NCI-H1092 (cell line): ENCODE measurements around the gene RPS2.

Experiments used
- DNase-seq: peaks from one replicate; lab custom pipeline; 2025; lab: John Stamatoyannopoulos, UW

RPS2 gene

DNA sequence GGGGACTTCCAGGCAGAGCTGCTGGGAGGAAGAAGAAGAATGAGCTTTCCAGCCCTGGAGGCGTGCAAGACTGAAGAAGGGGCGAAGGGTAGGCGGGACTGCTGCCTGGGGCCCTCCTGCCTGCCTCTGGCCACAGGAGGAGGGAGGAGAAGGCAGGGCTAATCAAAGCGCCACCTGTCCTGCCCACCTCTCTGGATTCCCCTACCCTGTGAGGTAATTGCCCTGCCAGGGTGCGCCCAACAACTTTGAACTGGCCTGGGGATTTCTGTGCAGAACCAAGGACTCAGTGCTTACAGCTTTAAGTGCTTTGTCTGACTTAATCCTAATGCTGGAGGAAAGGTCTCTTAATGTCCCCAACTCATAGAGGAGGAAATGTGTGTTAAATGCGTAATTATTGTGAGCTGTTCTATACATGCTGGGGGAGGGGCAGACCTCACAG lies 16.8 kb upstream of the RPS2 start, which contains the start of gene NOXO1:
Gene NOXO1, minus strand, starts transcription at position 72 of the 439 bp plus-strand sequence. CDS start 290 bp downstream, outside the sequence.
- no peak for DNase-seq

DNA sequence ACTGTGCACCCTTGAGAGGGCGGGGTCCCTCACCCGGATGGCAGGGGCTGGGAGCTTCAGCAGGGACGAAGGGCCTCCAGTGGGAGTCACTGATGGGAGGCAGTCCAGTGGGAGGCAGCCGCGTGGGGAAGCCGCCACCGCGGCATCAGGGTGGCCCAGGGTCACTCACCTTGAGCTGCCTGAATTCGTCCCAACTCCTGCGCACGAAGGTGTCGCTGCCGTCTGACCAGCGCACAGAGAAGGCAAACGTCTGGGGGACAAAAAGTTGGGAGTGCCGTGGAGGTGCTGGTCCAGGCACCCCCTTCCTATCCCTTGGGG lies 16.1 kb upstream of the RPS2 start:
- DNase-seq: no peak

DNA sequence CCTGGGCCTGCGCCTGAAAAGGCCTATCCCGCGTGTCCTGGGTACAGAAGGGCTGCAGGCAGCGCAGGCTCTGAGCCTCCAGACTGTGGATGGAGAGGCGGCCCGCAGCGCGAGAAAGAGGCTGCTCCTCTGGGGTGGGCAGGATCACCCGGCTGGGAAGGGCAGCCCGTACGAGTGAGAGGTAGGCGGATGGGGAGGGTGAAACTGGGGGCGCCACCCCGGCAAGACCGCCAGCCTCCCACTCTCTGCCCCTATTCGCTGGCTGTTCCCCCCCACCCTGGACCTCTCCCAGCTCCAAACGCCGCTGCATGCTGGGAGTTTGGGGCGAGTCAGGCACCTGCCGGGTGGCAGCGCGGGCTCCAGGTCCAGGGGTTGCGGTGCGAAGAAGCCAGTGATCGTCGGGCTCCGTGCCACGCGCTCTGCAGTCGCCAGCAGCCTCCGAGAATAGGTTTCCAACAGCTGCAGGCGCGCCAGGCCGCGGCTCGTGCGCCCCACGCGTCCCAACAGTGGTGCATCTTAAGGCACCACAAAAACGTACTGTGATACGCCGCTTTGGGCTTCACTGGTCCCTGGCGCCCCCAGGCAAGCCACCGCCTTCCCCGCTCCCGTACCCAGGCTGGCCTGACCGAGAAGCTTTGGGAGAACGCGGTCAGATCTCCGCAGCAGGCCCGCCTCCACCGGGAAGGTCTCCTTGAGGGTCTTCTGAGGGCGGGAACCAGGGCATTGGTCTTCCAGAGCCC lies 15.6 kb upstream of the RPS2 start:
- no peak for DNase-seq

DNA sequence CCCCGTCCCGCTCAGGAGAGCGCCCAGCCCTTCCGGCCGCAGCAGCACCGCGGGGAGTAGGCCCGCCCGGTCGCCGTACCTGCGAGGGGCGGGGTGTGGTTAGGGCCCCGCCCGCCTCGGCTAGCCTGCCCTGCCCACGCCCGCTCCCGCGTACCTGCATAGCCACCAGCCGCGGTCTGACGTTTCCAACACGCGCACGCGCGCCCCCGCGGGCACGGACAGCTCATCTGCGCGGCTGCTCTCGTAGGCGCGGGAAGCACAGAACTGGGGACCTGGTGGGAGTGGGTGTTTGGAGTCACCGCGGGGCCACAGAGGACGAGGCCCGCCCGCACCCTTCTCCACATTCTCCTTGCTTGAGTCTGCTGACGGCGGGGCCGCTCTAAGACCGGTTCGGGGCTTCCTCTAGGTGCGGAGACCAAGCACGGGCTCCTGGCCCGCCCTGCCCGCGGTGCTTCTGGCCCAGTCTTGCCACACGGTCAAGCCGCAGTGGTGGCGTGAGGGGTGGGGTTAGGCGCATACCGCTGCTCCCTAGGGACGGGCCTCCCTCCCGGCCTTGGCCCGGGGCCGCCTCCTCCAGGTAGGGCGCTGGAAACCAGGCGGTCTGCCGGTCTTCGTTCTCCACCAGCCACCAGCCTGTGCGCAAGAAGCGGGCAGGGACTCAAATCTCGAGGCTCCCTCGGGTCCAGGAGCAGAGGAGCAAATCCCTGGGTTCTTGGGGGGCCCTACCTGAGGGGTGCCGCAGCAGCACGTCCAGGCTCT lies 14.8 kb upstream of the RPS2 start:
- DNase-seq: no peak

DNA sequence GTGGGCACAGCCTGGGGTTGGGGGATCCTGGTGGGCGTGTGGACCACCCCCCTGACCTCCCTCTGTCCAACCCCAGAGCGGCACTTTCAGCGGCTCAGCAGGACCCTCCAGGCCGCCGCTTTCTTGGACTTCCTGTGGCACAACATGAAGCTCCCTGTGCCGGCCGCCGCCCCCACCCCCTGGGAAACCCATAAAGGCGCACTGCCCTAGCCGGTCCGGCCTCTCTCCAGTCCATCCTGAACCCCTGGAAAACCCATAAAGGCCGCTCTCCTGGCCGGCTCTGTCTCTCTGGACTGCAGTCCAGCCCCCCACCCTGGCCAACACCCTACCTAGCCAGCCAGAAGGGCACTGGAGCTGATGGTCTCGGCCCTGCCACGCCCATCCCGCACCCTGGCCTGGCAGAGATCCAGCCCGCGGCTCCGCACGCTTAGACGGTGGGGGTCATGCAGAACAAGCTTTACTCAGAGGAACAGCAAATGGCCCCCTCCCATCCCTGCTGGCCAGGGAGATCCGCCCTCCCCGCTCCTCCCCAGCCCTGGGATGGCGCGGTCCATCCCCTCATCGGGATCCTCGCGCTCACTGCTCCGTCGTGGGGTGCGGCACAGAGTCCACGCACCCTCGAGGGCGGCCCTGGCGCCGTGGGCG lies 14.0 kb upstream of the RPS2 start:
- no peak for DNase-seq

DNA sequence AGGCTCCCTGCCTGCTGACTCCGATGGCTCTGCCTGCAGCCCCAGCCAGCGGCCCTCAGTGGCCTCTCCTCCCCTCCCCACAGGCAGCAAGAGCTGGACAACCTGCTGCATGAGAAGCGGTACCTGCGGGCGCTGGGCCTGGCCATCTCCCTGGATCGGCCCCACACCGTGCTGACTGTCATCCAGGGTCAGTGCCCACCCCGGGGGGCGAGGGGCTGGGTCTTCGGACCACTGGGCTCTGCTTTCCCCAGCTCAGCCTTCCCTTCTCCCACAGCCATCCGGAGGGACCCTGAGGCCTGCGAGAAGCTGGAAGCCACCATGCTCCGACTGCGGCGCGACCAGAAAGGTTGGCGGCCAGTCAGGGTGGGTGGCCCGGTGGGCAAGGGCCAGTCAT lies 13.2 kb upstream of the RPS2 start:
- DNase-seq: no peak

DNA sequence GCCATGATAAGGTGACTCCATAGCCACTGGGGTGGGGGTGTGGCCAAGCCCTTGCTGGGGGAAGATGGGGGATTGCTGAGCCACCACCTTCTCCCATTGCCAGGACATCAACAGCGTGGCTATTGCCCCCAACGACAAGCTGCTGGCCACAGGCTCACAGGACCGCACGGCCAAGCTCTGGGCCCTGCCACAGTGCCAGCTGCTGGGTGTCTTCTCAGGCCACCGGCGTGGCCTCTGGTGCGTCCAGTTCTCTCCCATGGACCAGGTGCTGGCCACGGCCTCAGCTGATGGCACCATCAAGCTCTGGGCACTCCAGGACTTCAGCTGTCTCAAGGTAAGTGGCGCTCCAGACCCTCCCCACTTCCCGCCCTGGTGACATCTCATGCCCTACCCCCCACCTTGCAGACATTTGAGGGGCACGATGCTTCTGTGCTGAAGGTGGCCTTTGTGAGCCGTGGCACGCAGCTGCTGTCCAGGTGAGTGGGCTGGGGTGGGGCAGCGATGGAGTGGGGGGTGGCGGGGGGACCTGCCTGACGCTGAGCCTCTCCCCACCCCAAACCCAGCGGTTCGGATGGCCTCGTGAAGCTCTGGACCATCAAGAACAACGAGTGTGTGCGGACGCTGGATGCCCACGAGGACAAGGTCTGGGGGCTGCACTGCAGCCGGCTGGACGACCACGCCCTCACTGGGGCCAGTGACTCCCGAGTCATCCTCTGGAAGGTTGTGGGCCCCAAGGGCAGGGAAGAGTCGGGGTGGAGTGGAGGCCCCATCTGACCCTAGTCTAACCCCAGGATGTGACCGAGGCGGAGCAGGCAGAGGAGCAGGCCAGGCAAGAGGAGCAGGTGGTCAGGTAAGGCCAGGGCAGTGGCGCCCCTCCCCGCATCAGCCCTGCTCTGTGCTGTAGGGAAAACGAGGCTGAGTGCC lies 12.6 kb upstream of the RPS2 start:
- DNase-seq: no peak

DNA sequence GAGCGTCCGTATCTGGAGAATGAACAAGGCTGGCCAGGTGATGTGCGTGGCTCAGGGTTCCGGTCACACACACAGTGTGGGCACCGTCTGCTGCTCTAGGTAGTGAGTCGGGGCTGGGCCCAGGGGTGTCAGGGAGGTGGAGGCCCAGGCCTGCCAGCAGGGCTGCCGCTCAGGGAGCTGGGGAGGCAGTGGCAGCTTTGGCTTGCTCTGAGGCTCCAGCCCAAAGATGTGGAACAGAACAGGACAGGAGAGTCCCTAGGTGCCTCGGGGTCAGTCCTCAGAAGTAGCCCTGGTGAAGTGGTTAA lies 11.5 kb upstream of the RPS2 start:
- DNase-seq: no peak

DNA sequence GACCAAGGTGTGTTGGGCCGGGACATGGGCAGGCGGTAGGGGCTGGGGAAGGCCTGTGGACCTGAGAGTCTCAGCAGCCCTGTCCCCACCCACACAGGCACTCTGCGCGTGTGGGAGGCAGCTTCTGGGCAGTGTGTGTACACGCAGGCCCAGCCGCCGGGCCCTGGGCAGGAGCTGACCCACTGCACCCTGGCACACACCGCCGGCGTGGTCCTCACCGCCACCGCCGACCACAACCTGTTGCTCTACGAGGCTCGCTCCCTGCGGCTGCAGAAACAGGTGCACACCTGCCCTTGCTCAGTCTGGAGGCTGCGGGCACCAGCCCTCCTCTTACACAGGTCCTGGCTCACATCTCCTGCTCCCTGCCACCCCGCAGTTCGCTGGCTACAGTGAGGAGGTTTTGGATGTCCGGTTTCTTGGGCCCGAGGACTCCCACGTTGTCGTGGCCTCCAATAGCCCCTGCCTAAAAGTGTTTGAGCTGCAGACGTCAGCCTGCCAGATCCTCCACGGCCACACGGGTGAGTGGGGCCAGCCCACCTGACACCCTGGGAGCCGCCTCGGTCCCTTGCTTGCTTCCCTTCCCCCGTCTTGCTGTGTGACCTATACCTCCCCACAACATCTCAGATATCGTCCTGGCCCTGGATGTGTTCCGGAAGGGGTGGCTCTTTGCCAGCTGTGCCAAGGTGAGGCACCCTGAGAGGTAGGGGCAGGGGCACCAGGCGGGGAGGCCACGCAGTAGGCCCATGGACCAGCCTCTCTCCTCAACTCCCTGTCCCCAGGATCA lies 11.0 kb upstream of the RPS2 start:
- no peak for DNase-seq

DNA sequence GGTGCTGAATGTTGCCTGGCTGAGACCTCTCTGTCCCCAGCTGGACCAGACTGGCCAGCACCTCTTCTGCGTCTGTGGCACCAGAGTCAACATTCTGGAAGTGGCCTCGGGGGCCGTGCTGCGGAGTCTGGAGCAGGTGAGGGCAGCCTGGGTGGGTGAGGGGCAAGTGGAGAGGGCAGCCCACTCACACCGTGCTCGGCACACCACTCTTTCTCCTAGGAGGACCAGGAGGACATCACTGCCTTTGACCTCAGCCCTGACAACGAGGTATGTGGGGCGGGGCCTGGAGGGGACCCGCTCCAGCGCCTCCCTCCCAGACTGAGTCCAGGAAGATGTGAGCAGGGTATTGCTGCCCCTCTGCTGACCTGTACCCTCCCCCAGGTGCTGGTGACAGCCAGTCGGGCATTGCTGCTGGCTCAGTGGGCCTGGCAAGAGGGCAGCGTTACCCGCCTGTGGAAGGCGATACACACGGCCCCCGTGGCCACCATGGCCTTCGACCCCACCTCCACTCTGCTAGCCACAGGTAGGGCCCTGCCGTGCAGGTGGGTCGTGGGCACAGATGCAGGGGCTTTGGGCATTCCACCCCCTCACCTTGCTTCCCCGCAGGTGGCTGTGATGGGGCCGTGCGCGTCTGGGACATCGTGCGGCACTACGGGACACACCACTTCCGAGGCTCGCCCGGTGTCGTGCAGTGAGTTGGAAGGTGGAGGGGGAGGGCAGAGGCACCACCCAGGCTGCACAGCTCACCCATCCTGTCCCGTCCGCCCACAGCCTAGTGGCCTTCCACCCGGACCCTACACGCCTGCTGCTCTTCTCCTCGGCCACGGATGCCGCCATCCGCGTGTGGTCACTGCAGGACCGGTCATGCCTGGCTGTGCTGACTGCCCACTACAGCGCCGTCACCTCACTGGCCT lies 9.8 kb upstream of the RPS2 start:
- no peak for DNase-seq

DNA sequence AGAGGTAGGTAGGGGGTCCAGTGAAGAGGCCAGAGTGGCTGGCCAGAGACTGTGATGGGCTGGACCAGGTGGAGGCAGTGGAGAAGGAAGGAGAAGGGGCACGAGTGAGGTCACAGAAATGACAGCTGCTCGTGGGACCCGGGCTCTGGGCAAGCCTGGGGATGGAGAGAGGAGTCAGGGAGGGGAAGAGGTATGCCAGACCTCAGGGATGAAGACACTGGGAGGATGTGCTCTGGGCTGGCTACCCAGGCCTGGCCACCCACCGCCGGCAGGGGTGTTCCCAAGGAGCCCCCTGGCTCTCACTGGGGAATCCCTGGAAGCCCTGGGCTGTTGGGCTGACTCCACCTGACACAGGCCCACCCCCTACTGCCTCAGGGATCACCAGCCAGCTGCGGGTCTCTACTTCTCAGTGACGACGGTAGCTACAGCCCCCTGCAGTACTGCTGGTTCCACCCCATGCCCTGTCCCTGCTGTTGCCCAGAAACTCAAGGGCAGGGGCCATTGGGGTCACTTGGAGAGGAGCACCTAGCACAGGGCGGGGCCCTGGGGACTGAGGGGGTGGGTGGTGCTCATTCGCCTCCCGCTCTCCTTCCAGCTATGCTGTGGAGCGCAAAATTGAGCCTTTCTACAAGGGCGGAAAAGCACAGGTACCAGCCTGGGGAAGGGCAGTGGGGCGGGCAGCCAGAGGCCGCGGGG lies 9.0 kb upstream of the RPS2 start:
- no peak for DNase-seq

DNA sequence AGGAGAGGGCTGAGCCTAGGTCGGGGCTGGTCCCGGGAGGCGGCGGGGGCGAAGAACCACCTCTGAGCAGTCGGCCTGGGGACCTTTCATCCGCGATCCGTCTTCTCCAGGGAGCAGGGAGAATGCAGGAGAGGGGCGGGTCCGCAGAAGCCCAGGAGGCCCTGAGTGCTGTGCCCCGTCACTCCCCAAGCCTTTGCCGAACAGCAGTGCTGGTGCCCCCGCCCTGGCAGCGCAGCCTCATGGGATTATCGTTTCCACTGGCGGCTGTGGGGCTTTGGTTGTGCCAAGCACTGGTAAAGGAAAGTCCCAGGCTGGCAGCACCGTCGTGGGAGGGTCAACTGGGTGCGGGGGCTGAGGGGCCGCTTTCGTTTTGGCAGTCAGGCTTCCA lies 7.9 kb upstream of the RPS2 start:
- no peak for DNase-seq

DNA sequence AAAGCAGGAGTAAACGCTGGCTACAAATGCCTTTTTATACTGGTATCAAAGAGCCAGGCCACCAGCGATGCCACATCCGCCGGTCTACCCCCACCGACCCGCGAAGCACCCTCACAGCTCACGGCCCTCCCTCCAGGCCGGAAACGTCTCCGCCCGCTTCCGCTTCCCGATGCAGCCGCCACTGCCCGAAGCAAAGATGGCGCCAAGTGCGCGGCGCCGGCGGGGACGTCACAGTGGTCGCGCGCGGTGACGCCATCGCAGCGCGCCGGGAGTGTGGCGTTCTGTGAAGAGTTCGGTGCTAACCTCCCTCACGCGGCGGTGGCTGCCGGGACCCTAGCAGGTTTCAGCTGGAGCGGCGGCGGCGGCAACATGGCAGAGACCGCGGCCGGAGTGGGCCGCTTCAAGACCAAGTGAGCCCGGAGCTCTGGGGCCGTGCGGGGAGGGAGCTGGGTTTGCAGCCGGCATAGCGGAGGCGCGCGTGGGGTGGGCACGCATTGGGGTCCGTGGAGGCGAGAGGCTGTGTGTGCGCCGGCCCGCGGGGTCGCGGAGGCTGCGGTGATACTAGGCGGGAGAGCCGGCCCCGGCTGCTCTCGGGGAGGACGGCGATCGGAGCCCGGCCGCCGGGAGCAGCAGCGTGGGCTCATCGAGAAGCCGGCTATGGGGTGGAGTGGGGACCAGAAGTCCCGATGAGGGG lies 7.3 kb upstream of the RPS2 start, which contains the start of gene TBL3:
Gene TBL3, plus strand, starts transcription at position 258 of the 694 bp plus-strand sequence. Its CDS starts 112 bp downstream, at position 370.
- peak; percentile 87 for DNase-seq

DNA sequence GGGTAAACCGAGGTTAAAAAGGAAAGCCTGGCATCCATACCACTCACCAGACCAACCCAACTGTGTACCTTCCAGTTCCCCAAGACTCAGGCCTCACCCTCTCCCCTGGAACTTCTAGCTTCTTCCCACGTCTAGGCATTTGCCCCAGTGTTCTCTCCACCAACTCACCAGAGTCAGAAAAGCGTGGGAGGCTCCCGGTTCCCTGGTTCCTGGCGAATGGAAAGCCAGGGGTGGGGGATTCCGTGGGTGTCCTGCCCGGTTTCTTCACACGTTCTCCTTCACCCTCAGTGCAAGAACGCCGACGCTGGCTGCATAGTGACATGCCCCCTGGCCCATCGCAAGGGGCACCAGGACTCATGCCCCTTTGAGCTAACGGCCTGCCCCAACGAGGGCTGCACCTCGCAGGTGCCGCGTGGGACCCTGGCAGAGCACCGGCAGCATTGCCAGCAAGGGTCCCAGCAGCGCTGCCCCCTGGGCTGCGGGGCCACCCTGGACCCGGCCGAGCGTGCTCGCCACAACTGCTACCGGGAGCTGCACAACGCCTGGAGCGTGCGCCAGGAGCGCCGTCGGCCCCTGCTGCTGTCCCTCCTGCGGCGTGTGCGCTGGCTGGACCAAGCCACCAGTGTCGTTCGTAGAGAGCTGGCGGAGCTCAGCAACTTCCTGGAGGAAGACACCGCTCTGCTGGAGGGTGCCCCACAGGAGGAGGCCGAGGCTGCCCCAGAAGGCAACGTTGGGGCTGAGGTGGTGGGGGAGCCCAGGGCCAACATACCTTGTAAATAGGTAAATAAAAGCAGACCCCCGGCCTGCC lies 3.7 kb upstream of the RPS2 start:
- no peak for DNase-seq

DNA sequence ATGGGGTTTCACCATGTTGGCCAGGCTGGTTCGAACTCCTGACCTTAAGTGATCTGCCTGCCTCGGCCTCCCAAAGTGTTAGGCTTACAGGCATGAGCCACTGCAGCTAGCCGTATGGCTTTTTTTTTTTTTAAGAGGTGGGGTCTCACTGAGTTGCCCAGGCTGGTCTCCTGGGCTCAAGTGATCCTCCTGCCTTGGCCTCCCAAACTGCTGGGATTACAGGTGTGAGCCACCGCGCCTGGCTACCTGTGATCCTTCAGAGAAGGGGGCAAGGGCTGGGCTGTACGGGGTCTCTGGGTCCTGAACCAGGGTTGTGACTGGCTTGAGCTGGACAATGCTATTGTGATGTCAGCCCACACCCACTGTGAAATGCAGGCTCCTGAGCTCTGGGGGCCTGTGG lies 1.8 kb upstream of the RPS2 start, which contains the start of gene RNF151:
Gene RNF151, plus strand, starts transcription at position 397 of the 400 bp plus-strand sequence. CDS start 26 bp downstream, outside the sequence.
- DNase-seq: no peak

DNA sequence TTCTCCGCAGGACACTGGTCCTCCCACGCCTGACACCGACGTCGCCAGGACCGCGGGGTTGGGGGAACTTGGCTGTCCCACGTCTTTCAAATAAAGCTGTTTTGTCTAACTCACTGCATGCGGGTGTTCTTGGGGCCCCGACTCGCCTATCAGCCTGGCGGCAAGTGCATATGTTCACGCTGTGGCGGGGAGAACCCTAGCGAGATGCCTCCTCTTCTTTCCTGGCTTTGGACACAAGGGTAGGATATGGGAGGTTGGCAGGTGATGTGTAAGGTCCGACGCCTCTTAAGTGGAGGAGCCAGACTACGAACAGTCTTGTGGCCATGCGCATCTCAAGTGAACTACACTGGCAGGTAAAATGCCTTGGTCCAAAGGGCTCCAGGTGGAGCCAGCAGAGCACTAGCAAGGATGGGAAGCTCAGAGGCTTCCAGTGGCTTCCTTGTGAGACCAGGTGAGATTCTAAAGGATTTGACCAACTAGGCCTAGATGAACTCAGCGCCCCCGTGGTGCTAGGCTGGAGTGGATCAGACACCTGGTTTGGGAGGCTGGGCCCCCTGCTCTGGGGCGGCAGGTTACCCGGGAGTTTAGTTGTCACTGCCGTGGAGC lies 873 bp upstream of the RPS2 start:
- DNase-seq: no peak

DNA sequence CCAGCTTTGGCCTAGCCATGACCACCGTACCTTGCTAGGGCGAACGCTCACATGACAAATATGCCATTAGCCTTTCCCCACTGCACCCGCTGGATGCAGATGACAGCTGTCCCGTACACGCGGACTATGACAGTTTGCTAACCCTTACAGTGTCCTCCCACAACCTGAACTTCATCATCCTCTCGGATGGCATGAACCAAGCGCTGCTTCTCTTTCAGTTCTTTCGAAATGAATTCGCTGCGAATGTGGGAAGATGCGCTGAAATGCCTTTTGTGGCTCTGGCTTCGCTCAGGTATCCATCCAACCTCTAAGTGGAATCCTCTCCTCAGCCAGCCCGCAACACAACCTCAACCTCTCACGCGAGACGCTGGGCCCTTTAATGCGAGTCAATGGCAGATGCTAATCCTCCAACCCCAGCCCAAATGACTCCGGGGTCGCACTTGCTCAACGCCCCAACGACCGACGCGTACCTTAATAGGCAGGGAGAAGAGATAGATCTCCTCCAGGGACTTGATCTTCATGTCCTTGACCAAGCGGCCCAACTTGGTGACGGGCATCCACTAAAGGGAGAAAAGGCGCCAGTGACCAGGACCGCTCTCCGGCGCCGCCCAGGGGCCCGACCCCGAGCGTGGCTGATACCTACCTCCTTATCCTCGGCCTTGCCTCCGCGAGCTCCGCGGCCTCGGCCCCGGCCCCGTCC lies 670 bp downstream of the RPS2 start:
- DNase-seq: no peak
